PC-9 (cell line): ENCODE data around the gene SORBS2.

ENCODE experiments used
- CTCF ChIP-seq: fragments of 200-600 bp; sonication (generic); conservative IDR thresholded peaks from 2 replicates; pipeline ENCODE4 v1.6.1; 2017; ENCODE audit warnings: mixed run types, antibody characterized with exemption, mild to moderate bottlenecking, moderate library complexity
- EZH2 ChIP-seq: fragments of 200-600 bp; sonication (generic); IDR thresholded peaks from 2 replicates; pipeline ENCODE4 v1.8.0; 2017; ENCODE audit warnings: antibody characterized with exemption, low read depth

- no peak for TF ChIP-seq CTCF
- no peak for TF ChIP-seq EZH2
Observed at GRCh38 chr4:185660340-185660739, 151.7 kb downstream of the SORBS2 start.
